Kidney epithelial cell (primary cell): ENCODE results near the gene NUP54. TPM values are rescaled to one million over a fixed set of nuclear protein-coding genes. Genes with fewer than 3 reads are reported as not detected.

Source experiments
- DNase-seq: peaks from one replicate; pipeline ENCODE4 v3.0.0-alpha.2; 2010; ENCODE audit warnings: low read depth
- H3K27me3 ChIP-seq: 2 replicates; pipeline ENCODE4 v1.6.0; 2011; ENCODE audit warnings: low read length; ENCODE audit not compliant: control insufficient read depth, insufficient read depth
- H3K36me3 ChIP-seq: 2 replicates; pipeline ENCODE4 v1.5.1; 2011; ENCODE audit warnings: low read length; ENCODE audit not compliant: control insufficient read depth, insufficient read depth
- H3K4me3 ChIP-seq: 2 replicates; pipeline ENCODE4 v1.5.1; 2011; ENCODE audit warnings: low read depth, mild to moderate bottlenecking, control low read depth, low read length
- CTCF ChIP-seq: IDR thresholded peaks from 2 replicates; pipeline ENCODE4 v1.5.1; 2011; ENCODE audit warnings: mild to moderate bottlenecking, moderate library complexity, low read length, control low read depth, inconsistent platforms; ENCODE audit not compliant: insufficient read depth, poor library complexity, severe bottlenecking
- total RNA-seq: library from RNA; depleted of rRNA; stranded (reverse); fragments of >200 nt; gene quantifications from 2 replicates; pipeline ENCODE4 v1.2.3, GENCODE V29; 2015

Gene NUP54
- total RNA-seq, 1 donor from 2014 or later: 33.0 TPM

GRCh38 chr4:76116821-76117220, 31.4 kb downstream of the NUP54 start:
- TF ChIP-seq CTCF: no peak
- DNase-seq: no peak
- Histone ChIP-seq H3K4me3 (no peak overlapping the region), H3K27me3 (no peaks in the 10 kb centered on the region), H3K36me3 (no peaks in the 10 kb centered on the region)

- no peaks in the 10 kb centered on the region for H3K36me3 ChIP-seq
- no peaks in the 10 kb centered on the region for H3K27me3 ChIP-seq
- no peak for DNase-seq
- no peak for TF ChIP-seq CTCF
- H3K4me3 ChIP-seq: no peak overlapping the region
Measured at GRCh38 chr4:76108467-76109181, 39.6 kb downstream of the NUP54 start.

GRCh38 chr4:76106442-76106841, 41.8 kb downstream of the NUP54 start:
- H3K27me3 ChIP-seq: no peaks in the 10 kb centered on the region
- no peak for TF ChIP-seq CTCF
- H3K4me3 ChIP-seq: no peak overlapping the region

GRCh38 chr4:76105652-76106051, 42.5 kb downstream of the NUP54 start:
- no peak for TF ChIP-seq CTCF
- Histone ChIP-seq H3K36me3 (no peaks in the 10 kb centered on the region), H3K4me3 (no peak overlapping the region), H3K27me3 (no peaks in the 10 kb centered on the region)
- no peak for DNase-seq

More at GRCh38 chr4:76106442-76106841, 41.8 kb downstream of the NUP54 start:
- no peak for DNase-seq
- H3K36me3 ChIP-seq: no peaks in the 10 kb centered on the region

- no peaks in the 10 kb centered on the region for H3K36me3 ChIP-seq
- no peak overlapping the region for H3K4me3 ChIP-seq
- no peak for TF ChIP-seq CTCF
- no peak for DNase-seq
- H3K27me3 ChIP-seq: no peaks in the 10 kb centered on the region
Measured at GRCh38 chr4:76096076-76096475, 52.1 kb downstream of the NUP54 start.

GRCh38 chr4:76095568-76095967, 52.6 kb downstream of the NUP54 start:
- no peak for TF ChIP-seq CTCF
- Histone ChIP-seq H3K4me3 (no peak overlapping the region), H3K36me3 (no peaks in the 10 kb centered on the region), H3K27me3 (no peaks in the 10 kb centered on the region)
- no peak for DNase-seq
